HG03045 (cell line): ENCODE data around the gene STRA8.

Experiments
- ATAC-seq: cut with Tn5 transposase; IDR thresholded peaks from one replicate; pipeline ENCODE4 v1.9.1; 2021; ENCODE audit warnings: mild to moderate bottlenecking, moderate library complexity; ENCODE audit not compliant: unreplicated experiment

Gene STRA8

GRCh38 chr7:135300913-135301765 lies 67.5 kb downstream of the STRA8 start:
- no peak for ATAC-seq
